NT2/D1 (cell line): ENCODE results near the gene RGL4.

Experiments
- DNase-seq: peaks from one replicate; pipeline ENCODE4 v3.0.0-alpha.2; 2011; ENCODE audit warnings: low read depth, low spot score
- H3K27me3 ChIP-seq: 2 replicates; pipeline ENCODE4 v1.6.0; 2011; ENCODE audit warnings: mild to moderate bottlenecking; ENCODE audit not compliant: insufficient read length, insufficient read depth
- H3K36me3 ChIP-seq: 2 replicates; pipeline ENCODE4 v1.6.1; 2011; ENCODE audit warnings: mild to moderate bottlenecking, low read length, mixed read lengths; ENCODE audit not compliant: insufficient read depth, insufficient read length
- H3K4me1 ChIP-seq: 2 replicates; pipeline ENCODE4 v1.5.1; 2011; ENCODE audit not compliant: insufficient read depth, insufficient read length
- H3K4me3 ChIP-seq: 2 replicates; pipeline ENCODE4 v1.5.1; 2011; ENCODE audit warnings: low read depth; ENCODE audit not compliant: insufficient read length
- H3K9ac ChIP-seq: 2 replicates; pipeline ENCODE4 v1.6.0; 2011; ENCODE audit warnings: low read depth; ENCODE audit not compliant: insufficient read length
- H3K9me3 ChIP-seq: 2 replicates; pipeline ENCODE4 v1.5.1; 2011; ENCODE audit warnings: mild to moderate bottlenecking, low read length; ENCODE audit not compliant: insufficient read depth
- SUZ12 ChIP-seq: IDR thresholded peaks from 2 replicates; pipeline ENCODE4 v1.6.1; 2011; ENCODE audit not compliant: insufficient read length, insufficient read depth; ENCODE audit errors: extremely low read depth
- YY1 ChIP-seq: IDR thresholded peaks from 2 replicates; pipeline ENCODE4 v1.6.1; 2011; ENCODE audit not compliant: insufficient read length, insufficient read depth
- ZNF274 ChIP-seq: IDR thresholded peaks from 2 replicates; pipeline ENCODE4 v1.6.1; 2011; ENCODE audit warnings: mild to moderate bottlenecking, low read depth, low read length

RGL4 gene

DNA sequence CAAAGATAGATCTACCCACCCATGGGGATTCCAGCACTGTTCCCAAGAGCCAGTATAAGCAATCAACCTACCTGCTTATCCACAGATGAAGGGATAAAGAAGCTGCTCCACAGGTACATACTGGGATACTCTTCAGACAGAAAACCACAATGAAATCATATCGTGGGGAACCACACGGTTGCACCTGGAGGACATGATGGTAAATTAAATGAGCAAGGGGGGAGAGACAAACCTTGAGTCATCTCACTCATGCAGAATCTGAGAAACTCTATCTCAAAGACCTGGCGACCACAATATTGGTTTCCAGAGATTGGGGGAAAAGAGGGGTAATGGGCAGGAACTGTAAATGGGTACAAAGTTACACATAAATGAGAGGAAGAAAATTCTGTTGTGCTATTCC lies 14.5 kb downstream of the RGL4 start:
- Histone ChIP-seq H3K36me3 (peaks cover 12% of the 10 kb centered on the region), H3K4me3 (no peak overlapping the region)

DNA sequence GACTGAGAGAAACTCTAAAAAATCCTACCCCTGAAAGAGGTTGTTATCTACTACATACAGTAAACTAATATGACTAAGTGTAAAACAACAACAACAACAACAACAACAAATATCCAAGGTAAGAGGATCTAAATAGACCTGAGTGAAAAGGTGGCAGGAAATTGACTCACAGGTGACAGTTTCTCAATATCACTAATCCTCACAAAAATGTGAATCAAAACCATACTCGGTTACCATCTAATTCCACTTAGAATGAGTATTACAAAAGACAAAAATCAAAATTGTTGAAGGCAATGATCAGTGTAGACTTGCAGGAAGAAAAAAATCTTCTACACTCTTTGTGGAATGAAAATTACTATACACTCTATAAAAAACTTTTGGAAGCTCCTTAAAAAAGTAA lies 17.5 kb downstream of the RGL4 start:
- Histone ChIP-seq H3K27me3 (no peaks in the 10 kb centered on the region), H3K9me3 (no peaks in the 10 kb centered on the region), H3K4me3 (no peak overlapping the region), H3K36me3 (peaks cover 17% of the 10 kb centered on the region), H3K9ac (no peak overlapping the region), H3K4me1 (no peaks in the 10 kb centered on the region)
- DNase-seq, result no peak
- TF ChIP-seq YY1 (no peak), SUZ12 (no peak), ZNF274 (no peak)

More for the DNA sequence above, 14.5 kb downstream of the RGL4 start:
- TF ChIP-seq ZNF274, result no peak
- no peak for TF ChIP-seq SUZ12
- TF ChIP-seq YY1, result no peak
- DNase-seq, result no peak
- Histone ChIP-seq H3K9me3 (no peaks in the 10 kb centered on the region), H3K4me1 (no peaks in the 10 kb centered on the region), H3K9ac (no peak overlapping the region), H3K27me3 (no peaks in the 10 kb centered on the region)

DNA sequence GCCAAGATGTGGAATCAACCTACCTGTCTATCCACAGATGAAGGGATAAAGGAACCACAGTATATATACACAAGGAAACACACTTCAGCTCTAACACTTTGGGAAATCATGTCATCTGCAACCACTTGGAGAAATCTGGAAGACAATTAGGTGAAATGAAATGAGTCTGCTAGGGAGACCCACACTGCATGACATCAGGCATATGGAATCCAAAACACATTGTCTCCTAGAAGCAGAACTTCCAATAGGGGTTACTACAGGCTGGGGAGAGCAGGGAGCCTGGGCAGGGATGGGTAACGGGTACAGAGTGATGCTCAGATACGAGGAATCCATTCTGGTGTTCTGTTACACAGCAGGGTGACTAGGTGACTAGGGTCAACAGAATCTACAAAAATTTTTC lies 18.3 kb downstream of the RGL4 start:
- no peak overlapping the region for H3K4me3 ChIP-seq
- H3K36me3 ChIP-seq, result peaks cover 22% of the 10 kb centered on the region
- no peaks in the 10 kb centered on the region for H3K9me3 ChIP-seq
- H3K9ac ChIP-seq, result no peak overlapping the region
- DNase-seq, result no peak
- TF ChIP-seq SUZ12, result no peak
- no peak for TF ChIP-seq YY1
- TF ChIP-seq ZNF274, result no peak
- no peaks in the 10 kb centered on the region for H3K4me1 ChIP-seq
- H3K27me3 ChIP-seq, result no peaks in the 10 kb centered on the region

DNA sequence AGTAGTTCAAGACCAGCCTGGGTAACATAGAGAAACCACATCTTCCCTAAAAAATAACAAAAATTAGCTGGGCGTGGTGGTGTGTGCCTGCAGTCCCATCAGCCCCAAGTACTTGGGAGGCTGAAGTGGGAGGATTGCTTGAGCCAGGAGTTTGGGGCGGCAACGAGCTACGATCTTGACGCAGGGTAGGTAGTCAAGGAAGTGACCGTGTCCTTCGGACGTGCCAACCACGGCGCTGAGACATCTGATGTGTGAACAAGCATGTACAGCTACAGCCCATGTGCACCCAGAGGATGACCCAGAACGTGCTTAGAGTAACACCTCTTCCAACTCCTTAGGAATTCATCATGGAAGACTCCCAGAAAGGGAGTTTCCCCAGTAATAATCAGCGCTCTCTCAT lies 21.4 kb downstream of the RGL4 start:
- TF ChIP-seq ZNF274, result no peak
- H3K9me3 ChIP-seq, result no peaks in the 10 kb centered on the region
- no peak overlapping the region for H3K9ac ChIP-seq
- no peaks in the 10 kb centered on the region for H3K27me3 ChIP-seq
- peaks cover 16% of the 10 kb centered on the region for H3K36me3 ChIP-seq
- H3K4me3 ChIP-seq, result no peak overlapping the region
- no peak for DNase-seq
- no peaks in the 10 kb centered on the region for H3K4me1 ChIP-seq

DNA sequence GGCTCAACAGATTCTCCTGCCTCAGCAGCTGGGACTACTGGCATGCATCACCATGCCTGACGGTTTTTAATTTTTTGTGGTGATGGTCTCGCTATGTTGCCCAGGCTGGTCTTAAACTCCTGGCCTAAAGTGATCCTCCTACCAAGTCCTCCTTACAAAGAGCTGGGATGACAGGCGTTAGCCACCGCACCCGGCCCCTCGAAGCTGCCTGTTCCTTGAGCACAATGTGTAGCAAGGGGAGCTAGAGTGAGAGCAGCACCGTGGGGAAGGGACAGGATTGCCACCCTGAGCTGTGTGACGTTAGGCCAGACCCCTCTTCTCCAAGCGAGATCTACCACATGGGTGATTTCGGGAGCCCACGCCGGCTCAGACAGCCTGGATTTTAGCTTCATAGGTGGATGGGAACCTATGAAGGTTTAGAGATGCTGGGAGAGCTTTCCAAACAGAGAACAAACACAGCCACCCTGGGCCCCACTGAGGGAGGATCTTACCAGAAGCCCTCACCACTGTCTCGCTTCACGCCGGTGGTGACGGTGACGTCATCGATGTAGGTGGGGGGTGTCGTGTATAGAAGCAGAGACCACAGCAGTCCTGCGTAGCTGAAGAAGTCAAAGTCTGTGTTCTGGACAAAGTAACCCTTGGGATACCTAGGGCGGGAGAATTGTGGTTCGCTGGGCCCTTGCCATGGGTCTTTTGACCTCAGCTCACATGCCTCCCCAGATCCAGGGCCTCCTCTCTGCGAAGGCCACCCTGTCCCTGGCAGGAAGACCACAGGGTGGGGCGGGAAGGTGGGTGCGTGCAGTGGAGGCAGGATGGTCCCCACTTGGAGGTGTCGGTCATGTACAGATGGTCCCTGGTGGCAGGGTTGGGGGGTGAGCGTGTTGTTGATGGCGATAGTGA lies 23.1 kb downstream of the RGL4 start:
- Histone ChIP-seq H3K9ac (no peak overlapping the region), H3K27me3 (no peaks in the 10 kb centered on the region), H3K4me1 (no peaks in the 10 kb centered on the region), H3K4me3 (no peak overlapping the region), H3K36me3 (peaks cover 15% of the 10 kb centered on the region), H3K9me3 (no peaks in the 10 kb centered on the region)
- TF ChIP-seq SUZ12, result no peak
- no peak for TF ChIP-seq ZNF274
- no peak for TF ChIP-seq YY1
- no peak for DNase-seq

DNA sequence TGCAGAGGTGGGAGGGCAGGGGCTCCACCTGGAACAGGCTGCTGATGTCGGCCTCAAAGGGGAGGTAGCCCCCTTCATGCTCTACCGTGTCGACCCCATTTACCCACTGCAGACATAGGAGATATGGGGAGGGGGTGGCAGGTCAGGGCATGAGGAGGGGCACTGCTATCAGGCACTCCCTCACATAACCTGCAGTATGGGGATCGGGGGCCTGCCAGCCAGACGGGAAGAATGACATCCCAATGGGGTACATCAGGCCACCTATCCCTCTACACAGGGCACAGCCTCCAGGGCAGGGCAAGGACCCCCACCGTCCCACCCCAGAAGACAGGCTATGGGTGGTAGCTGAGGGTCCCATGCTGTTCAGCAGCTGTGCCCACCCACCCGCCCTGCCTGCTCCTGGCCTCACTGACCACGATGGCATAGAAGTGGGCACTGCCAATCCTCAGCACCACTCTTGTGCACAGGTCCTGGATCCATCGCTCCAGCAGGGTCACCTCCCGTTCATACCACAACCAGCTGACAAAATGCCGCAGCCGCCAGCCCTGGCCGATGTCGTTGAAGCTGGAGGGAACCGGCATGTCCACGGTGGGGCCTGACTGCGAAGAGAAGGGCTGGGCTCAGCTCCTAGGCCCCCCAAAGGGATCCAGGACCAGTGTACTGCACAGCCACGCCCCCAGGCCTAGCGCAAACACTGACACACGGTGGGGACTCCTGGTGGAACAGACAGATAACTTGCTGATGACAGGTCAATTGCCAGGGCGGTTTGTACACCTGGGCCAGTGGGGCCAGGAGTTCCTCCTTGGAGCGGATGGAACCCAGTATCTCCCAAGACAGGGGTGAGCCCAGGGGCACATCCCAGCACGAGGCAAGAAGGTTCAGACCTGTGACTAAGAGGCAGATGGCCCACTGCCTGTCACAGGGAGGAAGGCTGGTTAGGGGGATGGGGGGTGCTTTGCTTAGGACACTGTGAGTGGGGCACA lies 24.1 kb downstream of the RGL4 start:
- no peaks in the 10 kb centered on the region for H3K27me3 ChIP-seq
- no peak for DNase-seq
- H3K9me3 ChIP-seq, result no peaks in the 10 kb centered on the region
- peaks cover 15% of the 10 kb centered on the region for H3K36me3 ChIP-seq
- TF ChIP-seq YY1 (no peak), SUZ12 (no peak), ZNF274 (no peak)
- H3K4me3 ChIP-seq, result no peak overlapping the region
- no peak overlapping the region for H3K9ac ChIP-seq
- no peaks in the 10 kb centered on the region for H3K4me1 ChIP-seq
